ENCODE results near the gene CREB3L2.

DNA sequence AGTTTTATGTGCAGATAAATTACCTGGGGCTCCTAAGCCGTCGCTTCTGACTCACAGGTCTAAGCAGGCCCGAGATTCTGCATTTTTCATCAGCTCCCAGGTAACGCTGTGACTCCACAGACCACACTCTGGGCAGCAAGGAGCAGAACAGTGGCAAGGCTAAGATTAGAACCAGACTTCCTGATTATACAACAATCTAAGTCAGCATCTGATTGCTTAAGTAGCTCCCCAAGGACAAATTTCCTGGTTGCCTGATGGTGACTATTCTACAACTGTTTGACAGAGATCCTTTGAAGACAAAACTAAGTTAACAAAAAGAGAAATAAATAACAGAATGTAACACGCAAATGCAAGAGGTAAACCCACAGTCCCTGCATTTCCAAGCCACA, 69.0 kb downstream of the CREB3L2 start:
- TF ChIP-seq, protein P1, sequence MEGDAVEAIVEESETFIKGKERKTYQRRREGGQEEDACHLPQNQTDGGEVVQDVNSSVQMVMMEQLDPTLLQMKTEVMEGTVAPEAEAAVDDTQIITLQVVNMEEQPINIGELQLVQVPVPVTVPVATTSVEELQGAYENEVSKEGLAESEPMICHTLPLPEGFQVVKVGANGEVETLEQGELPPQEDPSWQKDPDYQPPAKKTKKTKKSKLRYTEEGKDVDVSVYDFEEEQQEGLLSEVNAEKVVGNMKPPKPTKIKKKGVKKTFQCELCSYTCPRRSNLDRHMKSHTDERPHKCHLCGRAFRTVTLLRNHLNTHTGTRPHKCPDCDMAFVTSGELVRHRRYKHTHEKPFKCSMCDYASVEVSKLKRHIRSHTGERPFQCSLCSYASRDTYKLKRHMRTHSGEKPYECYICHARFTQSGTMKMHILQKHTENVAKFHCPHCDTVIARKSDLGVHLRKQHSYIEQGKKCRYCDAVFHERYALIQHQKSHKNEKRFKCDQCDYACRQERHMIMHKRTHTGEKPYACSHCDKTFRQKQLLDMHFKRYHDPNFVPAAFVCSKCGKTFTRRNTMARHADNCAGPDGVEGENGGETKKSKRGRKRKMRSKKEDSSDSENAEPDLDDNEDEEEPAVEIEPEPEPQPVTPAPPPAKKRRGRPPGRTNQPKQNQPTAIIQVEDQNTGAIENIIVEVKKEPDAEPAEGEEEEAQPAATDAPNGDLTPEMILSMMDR (IDR thresholded peaks at IDR 0.05) = no peak
- no peak for TF ChIP-seq POLR2AphosphoS5 (IDR thresholded peaks at IDR 0.05)

Measured in suprapubic skin (tissue), 3 donors.